GM19239 (cell line): Measurements from ENCODE around the gene ABCC12.

Source experiments
- DNase-seq: peaks from one replicate; pipeline ENCODE4 v3.0.0; 2011; ENCODE audit warnings: low spot score; ENCODE audit not compliant: insufficient read length
- FAIRE-seq: peaks from 2 replicates; lab custom pipeline; 2011; peaks lifted over from hg19 to GRCh38; lab: Jason Lieb, UNC

Gene ABCC12

GRCh38 chr16:48136547-48137360, 19.0 kb downstream of the ABCC12 start:
- DNase-seq = no peak
- no peak for FAIRE-seq

DNA sequence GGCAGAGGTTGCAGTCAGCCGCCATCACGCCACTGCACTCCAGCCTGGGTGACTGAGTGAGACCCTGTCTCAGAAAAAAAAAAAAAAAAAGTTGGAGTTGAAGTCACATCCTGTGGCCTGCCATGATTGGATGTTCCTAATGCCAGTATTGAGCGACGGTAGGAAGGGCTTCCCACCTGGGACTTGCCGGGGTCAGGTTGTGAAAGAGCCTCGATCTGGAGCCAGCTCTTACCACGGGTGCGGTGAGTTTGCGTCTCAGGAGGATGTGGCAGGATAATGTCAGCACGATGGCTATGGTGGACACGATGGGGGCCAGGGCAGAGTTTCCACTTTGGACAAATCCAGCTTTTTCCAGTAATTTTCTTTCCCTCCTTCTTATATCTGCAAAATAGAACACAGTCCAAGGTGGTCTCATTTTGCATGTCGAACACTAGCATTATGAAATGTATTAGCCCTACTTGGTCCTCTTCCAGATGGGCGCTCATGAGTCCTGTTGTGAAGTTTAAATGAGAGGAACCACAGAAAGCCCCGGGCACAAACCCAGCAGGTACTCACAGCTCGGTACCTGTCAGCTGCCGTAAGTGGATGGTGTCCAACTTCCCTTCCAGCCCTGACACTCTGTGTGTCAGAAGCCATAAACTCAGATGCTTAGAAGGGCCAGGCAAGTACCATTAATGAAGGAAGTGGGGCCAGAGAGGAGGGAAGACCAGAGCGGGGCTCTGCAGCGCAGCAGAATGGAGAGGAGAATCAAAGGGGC, 22.2 kb downstream of the ABCC12 start:
- no peak for FAIRE-seq
- no peak for DNase-seq

- DNase-seq = no peak
- FAIRE-seq = no peak
Measured at GRCh38 chr16:48132696-48133095, 23.1 kb downstream of the ABCC12 start.

DNA sequence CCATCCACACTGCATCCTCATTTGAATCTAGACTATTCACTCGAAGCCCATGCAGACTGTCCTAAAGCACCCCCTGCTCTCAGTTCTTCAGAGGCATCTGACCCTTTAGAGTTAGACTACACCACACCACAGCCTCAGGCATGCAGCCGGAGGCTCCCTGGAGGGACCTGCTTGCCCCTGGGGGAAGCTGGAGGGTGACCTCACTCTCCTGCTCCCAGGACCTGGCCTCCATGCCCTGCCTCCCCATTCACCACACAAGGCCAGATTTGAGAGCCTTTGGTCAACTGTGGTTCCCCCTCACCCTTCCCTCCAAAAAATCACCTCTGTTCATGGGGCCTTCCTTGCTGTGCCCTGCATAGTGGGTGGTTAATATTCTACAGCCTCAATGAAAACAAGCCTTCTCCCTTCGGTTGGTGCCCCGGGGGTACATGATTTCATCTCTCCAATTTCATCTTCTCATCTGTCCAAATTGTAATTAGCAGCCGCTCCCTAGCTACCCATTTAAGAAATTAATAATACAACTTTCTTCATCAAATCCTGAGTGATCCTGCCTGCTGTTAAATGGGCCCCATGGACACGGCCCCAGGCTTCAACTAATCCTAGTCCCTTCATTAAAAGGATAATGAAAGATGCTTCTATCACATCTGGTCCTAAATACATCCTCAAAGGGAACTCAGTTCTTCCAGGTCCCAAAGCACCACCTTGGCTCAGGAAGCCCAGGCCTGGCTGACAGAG, 24.4 kb downstream of the ABCC12 start:
- DNase-seq = no peak

DNA sequence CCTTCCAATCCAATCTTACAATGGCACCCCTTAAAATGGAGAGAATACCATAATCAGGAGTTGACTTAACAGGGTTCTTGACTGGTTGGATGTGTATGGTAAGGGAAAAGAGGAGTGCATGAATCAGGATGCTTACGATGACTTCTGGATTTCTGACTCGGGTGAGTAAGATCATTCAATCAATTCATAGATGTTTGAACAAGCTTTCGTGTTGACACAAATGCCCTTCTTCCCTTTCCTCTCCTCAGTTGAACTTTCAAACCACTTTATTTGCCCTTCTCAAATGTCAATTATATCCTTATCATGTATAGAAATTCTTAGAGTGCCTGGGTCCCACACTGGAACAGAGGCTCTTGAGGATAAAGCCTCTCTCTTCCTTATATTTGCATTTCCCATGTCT, 25.9 kb downstream of the ABCC12 start:
- no peak for FAIRE-seq
- no peak for DNase-seq

More for the DNA sequence above, 24.4 kb downstream of the ABCC12 start:
- FAIRE-seq = no peak

DNA sequence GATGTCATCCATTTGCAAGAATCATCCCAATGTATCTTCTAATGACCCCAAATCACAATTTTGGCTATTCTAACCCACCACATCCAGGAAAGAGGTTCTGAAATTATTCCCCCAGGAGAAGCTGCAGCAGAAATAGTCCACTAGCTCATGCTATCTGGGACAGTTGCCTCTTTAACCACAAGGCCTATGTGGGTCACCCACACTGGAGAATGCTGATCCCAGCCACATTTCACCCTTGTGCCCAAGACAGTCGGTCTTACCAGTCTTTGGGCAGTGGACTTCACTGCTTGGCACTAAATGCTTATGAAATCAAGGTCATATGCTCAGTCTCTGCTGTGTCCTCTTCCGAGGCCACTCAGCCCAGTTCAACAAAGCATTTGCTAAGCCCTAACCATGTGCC, 27.0 kb downstream of the ABCC12 start:
- DNase-seq = no peak
- no peak for FAIRE-seq

DNA sequence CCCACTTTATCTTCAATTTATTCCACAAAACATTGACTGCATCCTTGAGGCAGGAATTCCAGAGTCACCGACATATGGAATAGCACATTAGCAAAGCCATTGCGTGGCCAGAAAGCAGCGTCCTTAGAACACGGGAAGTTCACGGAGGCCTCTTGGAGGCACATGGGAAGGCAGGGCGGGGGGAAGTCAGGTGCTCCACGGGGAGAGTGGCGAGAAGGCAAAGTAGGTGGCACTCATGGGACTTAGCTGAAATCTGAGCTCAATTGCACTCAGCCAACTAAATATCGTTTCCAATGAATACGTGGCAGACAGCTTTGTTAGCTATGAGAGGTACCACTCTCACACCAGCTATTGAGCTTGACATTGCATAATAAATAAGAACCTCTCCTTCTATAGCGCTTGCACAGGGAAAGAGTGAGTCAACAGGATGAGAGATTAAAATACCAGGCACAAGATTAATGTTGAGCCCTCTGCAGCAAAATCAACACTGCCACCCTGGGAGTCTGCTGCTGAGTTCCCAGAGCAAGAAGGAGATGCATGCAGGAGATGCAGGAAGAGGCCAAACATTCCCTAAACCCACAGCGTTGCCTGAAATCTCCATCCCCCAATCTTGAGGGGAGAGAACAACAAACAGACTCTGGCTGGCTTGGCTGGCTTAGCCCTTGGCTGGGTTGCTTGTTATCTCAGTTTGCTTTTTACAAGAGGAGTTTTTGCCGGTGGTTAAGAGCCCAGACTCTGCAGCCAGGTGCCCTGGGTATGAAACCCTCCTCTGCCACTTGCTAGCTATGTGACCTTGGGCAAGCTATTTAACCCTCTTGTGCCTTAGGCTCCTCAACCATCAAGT, 28.8 kb downstream of the ABCC12 start:
- FAIRE-seq = no peak
- no peak for DNase-seq

GRCh38 chr16:48125888-48126287, 29.9 kb downstream of the ABCC12 start:
- DNase-seq (no peak), FAIRE-seq (no peak)

DNA sequence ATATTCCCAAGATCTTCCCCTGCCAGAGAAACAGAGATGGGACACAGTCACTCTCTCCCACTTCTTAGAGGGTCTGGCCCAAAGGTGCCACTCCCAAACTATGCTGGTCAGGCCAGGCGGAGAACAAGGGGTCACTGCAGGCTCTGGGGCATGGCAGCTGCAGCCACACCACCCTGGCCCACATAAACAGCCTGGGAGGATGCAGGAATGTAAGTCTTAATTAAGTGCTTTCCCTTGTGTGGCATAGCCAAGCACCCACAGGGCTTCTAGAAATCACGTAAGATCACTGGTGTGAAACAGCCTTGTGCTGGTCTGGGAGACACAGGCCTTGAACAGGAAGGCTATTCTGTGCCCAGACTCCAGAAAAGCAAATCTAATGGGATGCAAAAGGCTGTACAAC, 31.5 kb downstream of the ABCC12 start:
- no peak for FAIRE-seq
- no peak for DNase-seq

DNA sequence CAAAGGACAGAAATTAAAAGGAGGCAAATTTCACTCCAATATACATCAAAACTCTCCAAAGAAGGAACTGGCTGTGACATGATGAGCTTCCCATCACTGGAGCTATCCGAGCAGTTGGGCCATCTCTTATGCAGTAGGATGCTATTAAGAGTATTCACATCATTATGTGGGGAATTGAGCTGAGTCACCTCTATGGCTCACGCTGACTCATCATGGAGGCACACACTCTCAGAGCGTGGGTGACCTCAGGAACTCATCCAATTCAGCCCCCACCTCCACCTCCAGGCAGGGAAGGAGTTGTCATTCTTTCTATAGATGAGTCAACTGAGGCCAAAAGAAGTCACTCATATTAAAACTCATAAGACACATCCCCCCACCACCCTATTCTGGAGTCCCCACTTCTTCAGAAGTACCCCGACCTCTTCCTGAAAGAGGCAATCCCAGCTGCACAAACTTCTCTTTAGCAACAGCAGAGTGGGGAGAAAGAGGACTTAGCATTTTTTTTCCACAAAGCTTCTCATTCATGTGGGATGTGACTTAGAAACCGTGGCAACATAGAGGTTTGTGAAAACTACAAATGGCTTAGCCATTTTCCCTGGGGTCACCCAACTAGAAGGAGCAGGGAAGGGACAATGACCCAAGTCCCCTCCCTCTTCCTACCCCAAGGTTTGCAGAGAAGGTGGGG, 32.5 kb downstream of the ABCC12 start:
- no peak for FAIRE-seq
- no peak for DNase-seq

- no peak for FAIRE-seq
- no peak for DNase-seq
Measured at GRCh38 chr16:48121276-48121675, 34.5 kb downstream of the ABCC12 start.

DNA sequence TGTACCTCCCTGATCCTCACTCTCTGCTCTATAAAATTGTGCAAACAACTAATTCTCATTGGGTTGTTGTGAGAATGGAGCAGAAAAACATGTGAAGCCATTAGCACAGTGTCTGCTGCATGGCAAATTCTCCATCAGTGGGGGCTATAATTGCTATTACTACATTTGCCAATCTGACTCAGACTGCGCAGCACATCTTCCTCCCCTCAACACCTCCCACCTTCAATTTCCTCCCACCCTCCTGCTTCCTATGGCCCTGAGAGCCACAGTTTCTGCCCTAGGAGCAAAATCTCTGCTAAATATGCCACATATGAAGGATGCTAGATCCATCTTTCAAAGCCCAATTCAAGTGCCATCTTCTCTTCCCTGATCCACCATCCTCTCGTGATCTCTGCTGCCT, 37.0 kb downstream of the ABCC12 start:
- FAIRE-seq (no peak), DNase-seq (no peak)

- DNase-seq (peak; percentile 77), FAIRE-seq (peak; percentile 60)
Measured at GRCh38 chr16:48117217-48118105, 38.3 kb downstream of the ABCC12 start.

GRCh38 chr16:48115299-48115698, 40.5 kb downstream of the ABCC12 start:
- FAIRE-seq (no peak), DNase-seq (no peak)

DNA sequence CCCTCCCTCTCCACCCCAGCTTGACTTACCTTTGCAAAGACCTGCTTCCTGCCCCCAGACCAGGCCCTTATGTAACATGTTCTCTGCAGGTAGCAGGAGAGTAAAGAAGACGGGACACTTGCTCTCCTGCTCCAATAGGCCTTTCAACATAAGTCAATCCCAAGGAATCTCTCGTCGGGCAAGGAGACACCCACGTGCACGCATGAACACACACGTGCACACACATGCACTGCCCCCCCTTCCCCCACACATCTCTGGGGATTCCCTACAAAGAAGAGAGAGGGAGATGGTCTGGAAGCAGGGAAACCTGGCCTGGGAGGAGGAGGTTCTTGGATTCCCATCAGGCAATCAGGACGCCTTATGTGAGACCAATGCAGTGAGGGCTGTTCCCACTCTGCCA, 41.4 kb downstream of the ABCC12 start:
- FAIRE-seq (no peak), DNase-seq (no peak)

DNA sequence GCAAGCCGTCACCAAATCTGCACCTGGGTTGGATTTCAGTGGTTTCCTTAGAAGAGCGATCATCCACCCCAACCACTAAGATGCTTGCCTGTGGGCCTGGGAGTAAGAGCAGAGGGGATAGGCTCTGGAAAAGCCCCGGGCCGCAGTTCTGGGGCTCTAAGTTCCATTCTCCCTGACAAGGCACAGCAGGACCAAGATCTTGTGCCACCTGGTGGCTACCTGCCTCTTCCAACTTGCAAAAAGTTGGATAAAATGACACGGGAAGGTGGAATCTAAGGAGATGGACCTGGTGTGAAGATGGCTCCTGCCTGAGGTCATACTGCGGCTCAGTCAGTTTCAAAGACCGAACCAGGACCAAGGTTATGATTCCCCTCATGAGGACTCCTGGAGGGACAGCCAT, 42.3 kb downstream of the ABCC12 start:
- DNase-seq (no peak), FAIRE-seq (no peak)

DNA sequence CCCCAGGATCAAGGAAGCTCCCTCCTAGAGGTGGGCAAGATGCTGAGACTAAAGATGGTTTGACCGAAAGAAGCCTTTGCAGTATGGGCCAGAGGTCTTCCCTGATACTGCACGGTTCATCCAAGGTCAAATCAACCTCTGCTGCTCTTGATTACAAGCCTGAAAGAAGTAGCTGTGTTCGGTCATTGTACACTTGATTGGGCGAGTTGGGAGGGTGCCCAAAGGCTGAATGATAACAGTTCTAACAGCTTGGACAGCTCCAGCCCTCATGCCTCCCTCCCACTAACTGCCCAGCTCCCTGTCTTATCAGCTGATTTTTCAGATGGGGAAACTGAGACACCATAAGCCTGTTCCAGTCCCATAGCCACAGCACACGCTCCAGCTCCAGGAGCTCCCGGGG, 42.8 kb downstream of the ABCC12 start:
- no peak for DNase-seq
- no peak for FAIRE-seq

- DNase-seq = no peak
- FAIRE-seq = no peak
Measured at GRCh38 chr16:48112600-48112999, 43.2 kb downstream of the ABCC12 start.

- FAIRE-seq (no peak), DNase-seq (no peak)
Measured at GRCh38 chr16:48110982-48111381, 44.8 kb downstream of the ABCC12 start.
